T-helper 9 cell (primary cell): ENCODE data around the gene HUNK.
"Not testable (repeated sequence)": the region's sequence is repeated elsewhere in the genome, so short reads cannot be mapped to it uniquely, and the experiment has no call there.

Experiments
- DNase-seq: peaks from one replicate; pipeline ENCODE4 v3.0.0-alpha.2; 2020

HUNK gene

GRCh38 chr21:31871371-31871770 lies 1.4 kb upstream of the HUNK start:
- DNase-seq = not testable (repeated sequence)

- DNase-seq = no peak
These were observed 758 bp upstream of the HUNK start for GRCh38 chr21:31872072-31872451.

- no peak for DNase-seq
These were observed 465 bp downstream of the HUNK start for GRCh38 chr21:31873275-31873695.

GRCh38 chr21:31873696-31874599 lies 1.1 kb downstream of the HUNK start:
- peak; percentile 27 for DNase-seq

- DNase-seq = no peak
These were observed 2.0 kb downstream of the HUNK start for GRCh38 chr21:31874812-31875212.

GRCh38 chr21:31875496-31876015 lies 2.7 kb downstream of the HUNK start:
- DNase-seq = no peak

- no peak for DNase-seq
These were observed 4.7 kb downstream of the HUNK start for GRCh38 chr21:31877463-31877957.

GRCh38 chr21:31878831-31879230 lies 6.0 kb downstream of the HUNK start:
- no peak for DNase-seq

- DNase-seq = no peak
These were observed 6.4 kb downstream of the HUNK start for GRCh38 chr21:31879241-31879650.

GRCh38 chr21:31879911-31880310 lies 7.1 kb downstream of the HUNK start:
- DNase-seq = no peak

GRCh38 chr21:31880816-31881215 lies 8.0 kb downstream of the HUNK start:
- DNase-seq = no peak

- no peak for DNase-seq
These were observed 9.9 kb downstream of the HUNK start for GRCh38 chr21:31882711-31883110.

- DNase-seq = no peak
These were observed 12.3 kb downstream of the HUNK start for GRCh38 chr21:31885146-31885545.

GRCh38 chr21:31886915-31887314 lies 14.1 kb downstream of the HUNK start:
- DNase-seq = no peak

- DNase-seq = no peak
These were observed 14.6 kb downstream of the HUNK start for GRCh38 chr21:31887391-31887841.

- no peak for DNase-seq
These were observed 16.1 kb downstream of the HUNK start for GRCh38 chr21:31888936-31889371.

- no peak for DNase-seq
These were observed 16.6 kb downstream of the HUNK start for GRCh38 chr21:31889460-31889859.

- no peak for DNase-seq
These were observed 19.9 kb downstream of the HUNK start for GRCh38 chr21:31892686-31893085.

GRCh38 chr21:31893851-31894415 lies 21.1 kb downstream of the HUNK start:
- DNase-seq = no peak

- no peak for DNase-seq
These were observed 21.6 kb downstream of the HUNK start for GRCh38 chr21:31894457-31894856.

GRCh38 chr21:31895077-31895835 lies 22.4 kb downstream of the HUNK start:
- DNase-seq = no peak

GRCh38 chr21:31896019-31896418 lies 23.2 kb downstream of the HUNK start:
- no peak for DNase-seq

- no peak for DNase-seq
These were observed 24.5 kb downstream of the HUNK start for GRCh38 chr21:31897311-31897710.
